GM03348 (cell line): ENCODE results near the gene KCTD12.

Experiments used
- DNase-seq: peaks from one replicate; pipeline ENCODE4 v3.0.0; 2012; ENCODE audit warnings: low spot score

KCTD12 gene

DNA sequence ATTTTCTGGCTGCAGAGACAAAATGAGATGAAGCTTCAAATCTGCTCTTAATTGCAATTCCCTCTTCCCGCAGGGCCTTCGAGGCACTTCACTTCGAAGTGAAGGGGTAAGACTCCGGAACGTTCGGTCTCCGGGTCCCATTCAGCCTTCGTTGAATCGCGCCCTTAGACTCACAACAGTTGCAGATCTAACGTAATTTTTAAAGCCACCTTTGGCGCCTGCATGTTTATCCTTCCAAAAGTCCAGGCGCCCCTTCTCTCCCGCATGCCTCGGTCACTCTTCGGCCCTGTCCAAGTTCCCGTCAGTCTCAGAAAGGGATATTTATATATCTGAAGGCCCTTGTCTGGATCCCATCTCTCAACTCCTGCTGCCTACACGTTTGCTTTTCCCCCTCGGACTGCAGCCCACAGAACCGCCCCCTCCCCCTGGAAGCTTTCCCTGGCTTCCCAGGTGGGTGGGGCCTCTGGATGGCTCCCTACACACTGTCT lies 915 bp upstream of the KCTD12 start:
- DNase-seq = peak; percentile 17

GRCh38 chr13:76886005-76886291 lies 257 bp downstream of the KCTD12 start:
- DNase-seq = no peak

GRCh38 chr13:76885203-76886004 lies 801 bp downstream of the KCTD12 start:
- DNase-seq = peak; percentile 70

DNA sequence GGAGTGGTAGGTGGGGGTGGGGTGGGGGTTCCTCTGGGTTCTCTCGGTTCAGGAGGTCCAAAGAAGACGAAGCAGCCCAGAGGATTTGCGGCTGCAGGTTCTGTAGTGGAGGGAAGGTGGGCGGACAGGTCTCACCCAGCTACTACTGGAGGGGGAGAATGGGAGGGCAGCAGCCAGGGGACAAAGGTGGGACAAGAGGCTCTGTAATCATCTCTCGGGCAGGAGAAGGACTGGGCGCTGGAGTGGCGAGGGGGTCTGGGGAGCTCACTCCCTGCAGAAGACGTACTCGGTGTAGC lies 1.4 kb downstream of the KCTD12 start:
- no peak for DNase-seq

DNA sequence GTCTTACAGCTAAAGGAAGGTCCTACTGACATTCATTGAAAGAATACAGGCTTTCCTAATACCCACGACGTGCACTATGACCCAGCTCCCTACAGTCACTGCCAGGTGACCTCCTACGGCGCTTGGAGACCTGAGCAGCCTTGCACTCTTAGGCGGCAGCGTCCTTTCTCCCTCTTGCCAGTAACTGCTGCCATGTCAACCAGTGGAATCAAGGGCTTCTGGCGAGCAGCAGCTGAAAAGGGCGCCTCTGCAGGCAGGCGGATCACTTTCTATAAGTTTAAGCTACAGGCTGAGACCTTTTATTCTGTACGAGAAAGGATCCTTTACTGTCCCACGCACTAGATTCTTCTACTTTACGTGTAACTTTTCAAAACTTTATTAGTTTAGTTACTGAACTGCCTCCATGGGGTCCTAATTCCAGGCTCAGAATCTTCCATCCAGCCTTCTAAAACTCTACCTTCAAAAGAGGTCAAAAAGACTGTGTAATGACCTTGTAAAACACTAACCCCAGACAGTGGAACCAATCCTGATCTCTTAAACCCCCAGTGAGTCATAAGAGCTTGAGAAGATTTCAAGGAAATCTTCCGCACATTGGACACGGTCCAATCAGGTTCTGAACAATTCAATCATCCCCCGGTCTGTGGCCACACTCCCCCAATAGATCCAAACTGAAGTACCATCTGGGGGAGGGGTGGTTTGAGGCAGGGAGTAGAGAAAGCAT lies 1.9 kb downstream of the KCTD12 start:
- DNase-seq = peak; percentile 44

DNA sequence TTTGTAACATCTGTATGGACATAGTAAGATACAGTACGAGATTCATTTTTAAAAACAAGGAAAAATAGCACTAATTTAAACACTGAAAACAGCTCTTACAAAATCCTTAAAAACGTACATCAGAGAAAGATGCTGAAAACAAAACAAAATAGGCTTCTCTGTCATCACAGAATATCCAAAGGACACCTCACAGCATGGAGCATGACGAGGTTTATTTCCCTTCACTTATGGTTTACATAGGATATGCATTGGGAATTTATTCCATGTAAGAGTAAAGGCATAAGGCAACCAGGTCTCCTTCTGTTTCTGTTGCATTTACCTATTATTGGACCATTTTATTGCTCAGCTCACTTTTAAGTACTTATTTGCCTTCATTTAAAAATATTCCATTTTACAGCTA lies 3.0 kb downstream of the KCTD12 start:
- DNase-seq = no peak

GRCh38 chr13:76882431-76882830 lies 3.8 kb downstream of the KCTD12 start:
- peak; percentile 67 for DNase-seq

GRCh38 chr13:76879883-76880270 lies 6.3 kb downstream of the KCTD12 start:
- no peak for DNase-seq

DNA sequence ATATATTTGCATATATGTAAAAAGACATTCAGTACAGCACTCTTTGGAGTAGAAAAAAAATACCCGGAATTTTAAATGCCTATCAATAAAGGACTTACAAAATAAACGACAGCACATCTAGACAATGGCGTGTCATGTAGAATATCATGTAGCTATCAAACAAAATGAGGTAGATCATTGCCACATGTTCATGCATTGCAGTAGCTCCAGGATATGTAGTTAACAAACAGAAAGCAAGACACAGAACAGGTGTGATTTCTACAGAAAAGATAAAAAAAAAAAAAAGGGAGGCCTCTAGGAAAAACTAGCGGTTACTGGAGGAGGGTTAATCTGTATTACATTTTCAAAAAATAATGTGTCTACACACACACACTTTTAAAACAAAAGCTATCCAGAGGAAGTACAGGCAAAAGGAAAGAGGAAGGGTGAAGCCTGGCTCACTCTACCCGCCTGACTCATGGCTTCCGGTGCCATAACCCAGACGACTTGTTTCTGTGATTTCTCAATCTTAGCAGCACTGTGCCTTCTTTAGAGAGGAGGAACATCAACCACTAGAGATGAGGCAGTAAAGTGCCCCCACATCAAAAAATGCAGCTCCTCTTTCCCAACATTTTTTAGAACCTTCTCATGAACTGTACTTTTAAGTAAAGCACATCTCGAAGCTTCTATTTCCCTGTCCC lies 6.9 kb downstream of the KCTD12 start:
- peak; percentile 82 for DNase-seq

GRCh38 chr13:76878043-76878442 lies 8.2 kb downstream of the KCTD12 start:
- no peak for DNase-seq

DNA sequence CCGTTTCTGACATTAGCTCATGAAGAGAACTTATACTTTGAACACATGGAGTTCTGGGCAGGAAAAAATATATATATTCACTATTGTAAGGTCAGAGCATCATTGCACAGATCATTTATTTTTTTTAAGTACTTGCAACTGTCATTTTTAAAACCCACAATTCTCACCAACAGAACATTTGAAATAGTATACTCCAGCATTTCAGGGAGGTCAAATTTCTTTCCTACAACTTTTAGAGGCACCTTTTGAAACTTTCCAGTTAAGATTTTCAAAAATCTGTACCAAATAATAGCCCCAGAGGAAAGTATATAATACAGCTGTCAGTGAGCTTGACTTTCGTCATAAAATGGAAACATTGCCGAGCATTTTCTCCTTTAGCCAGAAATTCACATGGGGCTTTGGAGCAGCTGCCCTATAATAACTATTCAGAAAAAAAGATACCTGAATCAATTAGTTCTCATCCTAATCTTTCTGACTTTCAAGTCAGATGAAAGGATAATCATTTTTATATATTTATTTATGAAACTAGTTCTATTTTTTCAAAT lies 10.9 kb downstream of the KCTD12 start:
- no peak for DNase-seq

- no peak for DNase-seq
Observed at GRCh38 chr13:76874479-76874878, 11.7 kb downstream of the KCTD12 start.

- DNase-seq = no peak
Observed at GRCh38 chr13:76873445-76873844, 12.8 kb downstream of the KCTD12 start.

- no peak for DNase-seq
Observed at GRCh38 chr13:76872675-76873074, 13.5 kb downstream of the KCTD12 start.

DNA sequence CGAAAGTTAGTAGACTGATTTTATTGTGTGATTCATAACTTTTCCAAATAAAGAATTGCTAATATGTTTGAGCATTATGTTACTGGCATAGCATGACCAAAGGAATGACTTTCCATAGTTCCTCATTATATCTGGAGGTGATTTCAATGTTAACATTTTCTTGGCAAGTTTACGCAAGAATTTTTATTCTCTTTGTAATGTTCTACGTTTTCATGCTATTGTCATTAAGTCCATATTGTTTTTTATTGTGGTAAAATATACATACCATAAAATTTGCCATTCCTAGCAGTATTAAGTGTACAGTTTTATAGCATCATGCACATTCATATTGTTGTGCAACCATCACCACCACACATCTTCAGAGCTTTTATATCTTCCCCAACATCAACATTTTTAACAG lies 14.8 kb downstream of the KCTD12 start:
- DNase-seq = no peak

DNA sequence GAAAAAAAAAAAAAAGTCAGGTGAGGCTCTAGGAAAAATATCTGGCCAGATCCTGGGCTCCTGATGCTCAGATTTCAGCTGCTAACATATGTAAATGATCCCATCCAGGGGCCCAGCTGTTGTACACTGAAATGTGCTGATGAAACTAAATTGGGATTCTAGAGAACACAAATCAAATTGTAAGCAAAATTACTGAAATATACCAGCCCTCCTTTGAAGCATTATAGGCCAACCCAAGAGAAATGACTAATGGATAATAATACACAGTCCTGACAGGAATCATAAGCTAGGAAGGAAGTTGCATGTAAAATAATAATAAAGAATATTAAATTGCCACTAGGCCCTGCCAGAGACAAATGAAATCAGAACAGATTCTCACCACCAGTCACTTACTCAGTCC lies 17.8 kb downstream of the KCTD12 start:
- DNase-seq = no peak

DNA sequence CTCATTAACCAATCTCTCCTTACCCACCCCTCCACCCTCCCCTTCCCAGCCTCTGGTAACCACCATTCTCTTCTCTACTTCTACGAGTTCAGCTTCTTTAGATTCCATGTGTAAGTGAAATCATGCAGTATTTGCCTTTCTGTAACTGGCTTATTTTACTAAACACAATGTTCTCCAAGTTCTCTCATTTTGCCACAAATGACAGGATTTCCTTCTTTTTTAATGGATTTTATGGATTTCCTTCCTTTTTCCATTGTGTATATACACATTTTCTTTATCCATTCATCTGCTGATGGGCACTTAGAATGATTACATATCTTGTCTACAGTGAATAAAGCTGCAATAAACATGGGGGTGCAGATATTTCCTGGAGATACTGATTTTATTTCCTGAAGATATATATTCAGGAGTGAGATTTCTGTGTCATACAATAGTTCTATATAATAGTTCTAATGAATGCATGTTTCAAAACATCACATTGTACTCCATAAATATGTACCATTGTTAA lies 20.2 kb downstream of the KCTD12 start:
- no peak for DNase-seq

DNA sequence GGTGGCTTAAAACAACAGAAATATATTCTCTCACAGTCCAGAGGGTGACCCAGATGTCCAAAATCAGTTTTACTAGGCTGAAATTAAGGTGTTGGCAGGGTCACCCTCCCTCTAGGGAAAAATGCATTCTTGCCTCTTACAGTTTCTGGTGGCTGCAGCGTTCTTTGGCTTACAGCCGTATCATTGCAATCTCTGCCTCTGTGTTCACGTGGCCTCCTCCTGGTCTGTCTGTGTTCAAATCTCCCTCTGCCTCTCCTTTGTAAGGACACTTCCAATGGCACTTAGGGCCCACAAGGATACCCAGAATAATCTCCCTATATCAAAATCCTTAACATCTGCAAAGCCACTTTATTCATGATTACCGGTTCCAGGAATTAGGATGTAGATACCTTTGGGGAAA lies 21.1 kb downstream of the KCTD12 start:
- DNase-seq = no peak

DNA sequence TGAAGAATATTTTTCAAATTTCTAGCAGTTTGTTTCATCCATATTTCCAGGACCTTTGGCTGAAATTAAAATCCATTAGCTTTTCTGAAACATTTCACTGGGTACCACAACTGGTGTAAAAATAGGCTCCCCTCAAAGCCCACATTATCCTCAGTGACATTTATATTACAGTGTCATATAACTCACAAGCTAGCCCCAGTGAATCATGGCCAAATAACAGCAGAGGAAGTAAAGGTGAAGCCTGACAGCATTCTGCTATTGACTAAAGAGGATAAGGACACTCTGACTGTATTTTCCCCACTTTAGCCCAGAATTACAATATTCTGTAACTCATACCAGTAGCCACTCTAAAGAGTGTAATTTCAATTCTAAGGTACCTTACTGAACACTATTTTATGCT lies 21.9 kb downstream of the KCTD12 start:
- no peak for DNase-seq

DNA sequence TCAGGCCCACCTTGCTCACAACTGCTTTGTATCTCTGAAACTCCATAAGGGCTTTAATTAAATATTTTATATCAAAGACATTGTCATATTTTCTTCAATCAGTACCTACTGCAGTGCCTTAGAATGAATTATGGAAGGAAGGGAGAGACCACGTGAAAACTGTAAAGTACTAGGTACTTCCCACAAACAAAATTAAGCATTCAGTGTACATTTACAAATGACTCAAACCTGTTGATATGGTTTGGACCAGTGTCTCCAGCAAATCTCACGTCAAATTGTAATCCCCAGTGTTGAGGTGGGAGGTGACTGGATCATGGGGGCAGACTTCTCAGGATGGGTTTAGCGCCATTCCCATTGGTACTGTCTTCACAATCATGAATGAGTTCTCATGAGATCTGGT lies 23.2 kb downstream of the KCTD12 start:
- no peak for DNase-seq

DNA sequence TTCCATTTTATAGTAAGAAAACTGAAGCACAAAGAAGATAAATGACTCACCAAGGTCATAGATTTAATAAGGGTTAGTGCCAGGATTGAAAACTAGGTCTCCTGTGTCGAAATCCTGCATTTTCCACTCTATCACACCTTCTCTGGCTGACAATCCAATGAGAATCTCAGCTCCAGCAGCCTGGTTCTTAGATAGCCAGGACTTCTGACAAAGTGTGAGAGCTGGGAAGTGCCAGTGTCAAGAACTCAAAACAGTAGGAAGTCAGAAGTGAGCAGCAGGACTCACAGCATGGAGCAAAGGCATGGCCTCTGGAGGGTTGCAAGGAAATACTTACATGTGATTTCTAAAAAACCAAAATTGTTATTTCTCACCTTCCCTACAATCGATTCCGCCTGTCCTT lies 24.3 kb downstream of the KCTD12 start:
- no peak for DNase-seq

GRCh38 chr13:76860706-76861105 lies 25.5 kb downstream of the KCTD12 start:
- no peak for DNase-seq

DNA sequence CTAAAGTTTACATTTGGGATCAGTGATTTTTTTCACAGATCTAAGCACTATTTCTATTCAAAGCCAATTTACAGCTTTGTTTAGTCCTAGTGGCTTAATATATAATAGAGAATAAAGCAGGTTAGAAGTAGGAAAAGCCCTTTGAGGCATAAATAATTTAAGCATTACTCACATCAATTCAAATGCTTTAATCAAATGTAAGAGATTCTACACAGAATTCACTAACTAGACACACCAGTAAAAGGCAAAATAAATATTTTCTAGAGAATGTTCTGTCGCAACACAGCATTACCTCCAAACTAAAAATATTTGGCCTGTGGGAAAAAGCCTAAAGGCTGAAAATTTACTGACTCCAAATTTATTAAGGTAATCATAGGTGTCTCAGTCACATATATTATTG lies 31.3 kb downstream of the KCTD12 start:
- peak; percentile 10 for DNase-seq
